Ectodermal cell (in vitro differentiated cells): ENCODE measurements around the gene LMO1. TPM values are rescaled to one million over a fixed set of nuclear protein-coding genes. Genes with fewer than 3 reads are reported as not detected.
A peak's percentile ranks its signal among the peaks of the same experiment; 100 is the strongest.

Source experiments
- H3K27ac ChIP-seq: 2 replicates; pipeline ENCODE4 v1.7.0; 2013; ENCODE audit warnings: mild to moderate bottlenecking, low read depth, low read length; ENCODE audit not compliant: insufficient read depth, poor library complexity, severe bottlenecking
- H3K27me3 ChIP-seq: 2 replicates; pipeline ENCODE4 v1.7.0; 2013; ENCODE audit warnings: mild to moderate bottlenecking, low read length; ENCODE audit not compliant: insufficient read depth, control insufficient read depth, poor library complexity, severe bottlenecking
- H3K36me3 ChIP-seq: one replicate; pipeline ENCODE4 v1.7.0; 2013; ENCODE audit warnings: low read length; ENCODE audit not compliant: control insufficient read depth, insufficient read depth
- H3K4me1 ChIP-seq: one replicate; pipeline ENCODE4 v1.7.0; 2013; ENCODE audit warnings: low read length; ENCODE audit not compliant: control insufficient read depth, insufficient read depth
- H3K4me3 ChIP-seq: 2 replicates; pipeline ENCODE4 v1.7.0; 2013; ENCODE audit warnings: low read depth, low read length, control low read depth; ENCODE audit not compliant: insufficient read depth
- H3K9me3 ChIP-seq: 2 replicates; pipeline ENCODE4 v1.7.0; 2013; ENCODE audit warnings: mild to moderate bottlenecking, low read length, moderate library complexity; ENCODE audit not compliant: control insufficient read depth
- WGBS, 2 experiments: methylation state at CpG; one replicate each; pipeline ENCODE4 v1.1.7; 2013; ENCODE audit warnings: missing lambda C conversion rate in 2 of 2; 5-methylcytosine and 5-hydroxymethylcytosine counted together
- polyA plus RNA-seq, 4 experiments: library from polyadenylated mRNA; stranded (reverse); fragments of 50-300 nt; gene quantifications; one replicate each; pipeline ENCODE4 v1.2.3, GENCODE V29; 2013

Gene LMO1
- polyA plus RNA-seq (2013, experiment 1 of 4), result 16.4 TPM
- 18.0 TPM for polyA plus RNA-seq (2013, experiment 2 of 4)
- 19.4 TPM for polyA plus RNA-seq (2013, experiment 3 of 4)
- polyA plus RNA-seq (2013, experiment 4 of 4), result 17.3 TPM

- no peaks in the 10 kb centered on the region for H3K36me3 ChIP-seq
- H3K27ac ChIP-seq, result no peak within 1 kb of the TSS
- peak within 1 kb of the TSS; percentile 42 for H3K4me3 ChIP-seq
- H3K4me1 ChIP-seq, result peaks cover 24% of the 10 kb centered on the region
- H3K27me3 ChIP-seq, result peaks cover 67% of the 10 kb centered on the region
- H3K9me3 ChIP-seq, result no peaks in the 10 kb centered on the region
- WGBS, 2 experiments, result 13% methylated on average over 22 of the region's 22 CpGs
Observed at GRCh38 chr11:8263769-8264410, at the start of gene LMO1. LMO1 (minus strand) TSS chr11:8263878; CDS start chr11:8263362, 516 bp downstream.

GRCh38 chr11:8312986-8313385, 49.3 kb upstream of the LMO1 start:
- Histone ChIP-seq H3K4me1 (peaks cover 9% of the 10 kb centered on the region), H3K9me3 (no peaks in the 10 kb centered on the region), H3K27me3 (no peaks in the 10 kb centered on the region), H3K4me3 (no peak overlapping the region), H3K36me3 (no peaks in the 10 kb centered on the region), H3K27ac (no peak overlapping the region)
- WGBS, 2 experiments, result 45 to 47% methylated on average over 10 of the region's 10 CpGs

GRCh38 chr11:8311366-8311765, 47.7 kb upstream of the LMO1 start:
- WGBS, 2 experiments, result 83 to 84% methylated on average over 10 of the region's 10 CpGs
- Histone ChIP-seq H3K9me3 (no peaks in the 10 kb centered on the region), H3K27ac (no peak overlapping the region), H3K27me3 (no peaks in the 10 kb centered on the region), H3K4me3 (no peak overlapping the region), H3K4me1 (peaks cover 9% of the 10 kb centered on the region), H3K36me3 (no peaks in the 10 kb centered on the region)

GRCh38 chr11:8310743-8311298, 47.1 kb upstream of the LMO1 start:
- H3K27ac ChIP-seq, result no peak overlapping the region
- no peaks in the 10 kb centered on the region for H3K27me3 ChIP-seq
- peaks cover 9% of the 10 kb centered on the region for H3K4me1 ChIP-seq
- H3K36me3 ChIP-seq, result no peaks in the 10 kb centered on the region
- 76 to 81% methylated on average over 11 of the region's 11 CpGs for WGBS, 2 experiments
- H3K4me3 ChIP-seq, result no peak overlapping the region
- H3K9me3 ChIP-seq, result no peaks in the 10 kb centered on the region

GRCh38 chr11:8309862-8310261, 46.2 kb upstream of the LMO1 start:
- Histone ChIP-seq H3K36me3 (no peaks in the 10 kb centered on the region), H3K9me3 (no peaks in the 10 kb centered on the region), H3K4me3 (no peak overlapping the region), H3K27me3 (no peaks in the 10 kb centered on the region), H3K27ac (no peak overlapping the region), H3K4me1 (peaks cover 9% of the 10 kb centered on the region)
- 57 to 61% methylated on average over 3 of the region's 3 CpGs for WGBS, 2 experiments

- no peaks in the 10 kb centered on the region for H3K27me3 ChIP-seq
- 89 to 91% methylated on average over 9 of the region's 9 CpGs for WGBS, 2 experiments
Observed at GRCh38 chr11:8309311-8309710, 45.6 kb upstream of the LMO1 start.

GRCh38 chr11:8307601-8308000, 43.9 kb upstream of the LMO1 start:
- Histone ChIP-seq H3K4me1 (no peaks in the 10 kb centered on the region), H3K9me3 (no peaks in the 10 kb centered on the region), H3K36me3 (no peaks in the 10 kb centered on the region), H3K27me3 (no peaks in the 10 kb centered on the region), H3K4me3 (no peak overlapping the region), H3K27ac (no peak overlapping the region)
- 89 to 92% methylated on average over 8 of the region's 8 CpGs for WGBS, 2 experiments

More at GRCh38 chr11:8309311-8309710, 45.6 kb upstream of the LMO1 start:
- no peak overlapping the region for H3K4me3 ChIP-seq
- peaks cover 9% of the 10 kb centered on the region for H3K4me1 ChIP-seq
- H3K27ac ChIP-seq, result no peak overlapping the region
- no peaks in the 10 kb centered on the region for H3K9me3 ChIP-seq
- H3K36me3 ChIP-seq, result no peaks in the 10 kb centered on the region

- 94 to 96% methylated on average over 2 of the region's 2 CpGs for WGBS, 2 experiments
- no peak overlapping the region for H3K4me3 ChIP-seq
- H3K4me1 ChIP-seq, result no peaks in the 10 kb centered on the region
- no peaks in the 10 kb centered on the region for H3K36me3 ChIP-seq
- no peaks in the 10 kb centered on the region for H3K27me3 ChIP-seq
- no peak overlapping the region for H3K27ac ChIP-seq
- no peaks in the 10 kb centered on the region for H3K9me3 ChIP-seq
Observed at GRCh38 chr11:8301622-8302021, 37.9 kb upstream of the LMO1 start.

GRCh38 chr11:8298801-8299786, 35.4 kb upstream of the LMO1 start:
- Histone ChIP-seq H3K36me3 (no peaks in the 10 kb centered on the region), H3K4me1 (no peaks in the 10 kb centered on the region), H3K27me3 (no peaks in the 10 kb centered on the region), H3K9me3 (no peaks in the 10 kb centered on the region), H3K27ac (no peak overlapping the region), H3K4me3 (no peak overlapping the region)
- 91 to 92% methylated on average over 13 of the region's 13 CpGs for WGBS, 2 experiments
